GM06990 (cell line): Measurements from ENCODE around the gene TJAP1.

Experiments
- DNase-seq: peaks from one replicate; pipeline ENCODE4 v3.0.0-alpha.2; 2011; ENCODE audit not compliant: insufficient read length; ENCODE audit errors: extremely low read depth
- H3K27me3 ChIP-seq: replicated peaks from 2 replicates; pipeline ENCODE4 v1.6.0; 2011; ENCODE audit warnings: low read length; ENCODE audit not compliant: control insufficient read depth, insufficient read depth
- H3K36me3 ChIP-seq: 2 replicates; pipeline ENCODE4 v1.5.1; 2011; ENCODE audit warnings: low read length; ENCODE audit not compliant: control insufficient read depth, insufficient read depth
- H3K4me3 ChIP-seq: replicated peaks from 2 replicates; pipeline ENCODE4 v1.5.1; 2011; ENCODE audit warnings: low read depth, mild to moderate bottlenecking, control low read depth, low read length
- CTCF ChIP-seq: IDR thresholded peaks from 2 replicates; pipeline ENCODE4 v1.5.1; 2011; ENCODE audit warnings: low read length, control low read depth, mild to moderate bottlenecking, inconsistent platforms; ENCODE audit not compliant: insufficient read depth, poor library complexity, severe bottlenecking

The TJAP1 gene

GRCh38 chr6:43540507-43540906 lies 63.1 kb downstream of the TJAP1 start:
- Histone ChIP-seq H3K4me3 (no peak overlapping the region), H3K27me3 (no peaks in the 10 kb centered on the region), H3K36me3 (peaks cover 3% of the 10 kb centered on the region)
- DNase-seq: no peak
- TF ChIP-seq CTCF: no peak

- no peak for TF ChIP-seq CTCF
- peak; percentile 37 for DNase-seq
- Histone ChIP-seq H3K4me3 (no peak overlapping the region), H3K36me3 (peaks cover 3% of the 10 kb centered on the region), H3K27me3 (no peaks in the 10 kb centered on the region)
Observed at GRCh38 chr6:43541774-43542471, 64.6 kb downstream of the TJAP1 start.

GRCh38 chr6:43544461-43544860 lies 67.1 kb downstream of the TJAP1 start:
- H3K4me3 ChIP-seq: no peak overlapping the region
- TF ChIP-seq CTCF: no peak
- peaks cover 12% of the 10 kb centered on the region for H3K36me3 ChIP-seq
- no peak for DNase-seq
- H3K27me3 ChIP-seq: no peaks in the 10 kb centered on the region

GRCh38 chr6:43547222-43547621 lies 69.9 kb downstream of the TJAP1 start:
- no peak for TF ChIP-seq CTCF
- H3K36me3 ChIP-seq: peaks cover 18% of the 10 kb centered on the region
- no peak overlapping the region for H3K4me3 ChIP-seq
- DNase-seq: no peak
- no peaks in the 10 kb centered on the region for H3K27me3 ChIP-seq
